ENCODE data around the gene ACTN1. TPM values are rescaled to one million over a fixed set of nuclear protein-coding genes. Genes with fewer than 3 reads are reported as not detected.

The ACTN1 gene
- polyA plus RNA-seq, 1 experiment = 641 TPM

- ChIA-PET CTCF (interaction anchor here (0.6 to 6.7 kb wide), 32 partner anchors 9 to 1004 kb away, joined by 3 to 76 read pairs (median 4); no protein-coding TSS in a partner anchor), POLR2A (interaction anchor here (1.5 kb wide), 1 partner anchor 245 kb away, joined by 4 read pairs; no protein-coding TSS in a partner anchor)
- H3K4me3 ChIP-seq (ENCODE audit: low read depth, low read length) = no peak overlapping the region
- peaks cover 9% of the 10 kb centered on the region for H3K9me3 ChIP-seq (ENCODE audit: control insufficient read depth, insufficient read depth, low read length)
- no peak overlapping the region for H3K27ac ChIP-seq (ENCODE audit: low read depth, low read length)
- peak; percentile 55 for DNase-seq (ENCODE audit: low read depth, low spot score)
- peak; percentile 82 for TF ChIP-seq CTCF (IDR thresholded peaks at IDR 0.05; ENCODE audit: low read depth, low read length)
- H3K27me3 ChIP-seq (ENCODE audit: control insufficient read depth, insufficient read depth, low read length) = no peaks in the 10 kb centered on the region
Observed at GRCh38 chr14:68862954-68863594, 116.0 kb downstream of the ACTN1 start.

GRCh38 chr14:68860771-68861170 is 118.3 kb downstream of the ACTN1 start:
- CTCF ChIA-PET = interaction anchor here (6.7 kb wide), 1 partner anchor 247 kb away, joined by 76 read pairs; no protein-coding TSS in a partner anchor
- DNase-seq (ENCODE audit: low read depth, low spot score) = no peak

GRCh38 chr14:68857516-68858070 is 121.5 kb downstream of the ACTN1 start:
- Histone ChIP-seq H3K9me3 (ENCODE audit: control insufficient read depth, insufficient read depth, low read length) (peaks cover 4% of the 10 kb centered on the region; the same call in 1 of the 2 replicates), H3K27me3 (ENCODE audit: control insufficient read depth, insufficient read depth, low read length) (no peaks in the 10 kb centered on the region), H3K4me3 (ENCODE audit: low read depth, low read length) (no peak overlapping the region), H3K27ac (ENCODE audit: low read depth, low read length) (no peak overlapping the region)
- CTCF ChIA-PET = no interaction called here
- DNase-seq (ENCODE audit: low read depth, low spot score) = no peak
- POLR2A ChIA-PET = no interaction called here
- TF ChIP-seq CTCF (IDR thresholded peaks at IDR 0.05; ENCODE audit: low read depth, low read length) = no peak

More at GRCh38 chr14:68860771-68861170, 118.3 kb downstream of the ACTN1 start:
- Histone ChIP-seq H3K4me3 (ENCODE audit: low read depth, low read length) (no peak overlapping the region), H3K27me3 (ENCODE audit: control insufficient read depth, insufficient read depth, low read length) (no peaks in the 10 kb centered on the region), H3K27ac (ENCODE audit: low read depth, low read length) (no peak overlapping the region), H3K9me3 (ENCODE audit: control insufficient read depth, insufficient read depth, low read length) (peaks cover 7% of the 10 kb centered on the region)
- TF ChIP-seq CTCF (IDR thresholded peaks at IDR 0.05; ENCODE audit: low read depth, low read length) = no peak
- POLR2A ChIA-PET = interaction anchor here (0.6 kb wide), 1 partner anchor 172 kb away, joined by 3 read pairs; no protein-coding TSS in a partner anchor

GRCh38 chr14:68856572-68856971 is 122.5 kb downstream of the ACTN1 start:
- Histone ChIP-seq H3K27me3 (ENCODE audit: control insufficient read depth, insufficient read depth, low read length) (no peaks in the 10 kb centered on the region), H3K27ac (ENCODE audit: low read depth, low read length) (no peak overlapping the region), H3K4me3 (ENCODE audit: low read depth, low read length) (no peak overlapping the region), H3K9me3 (ENCODE audit: control insufficient read depth, insufficient read depth, low read length) (peaks cover 4% of the 10 kb centered on the region; the same call in 1 of the 2 replicates)
- TF ChIP-seq CTCF (IDR thresholded peaks at IDR 0.05; ENCODE audit: low read depth, low read length) = no peak
- no peak for DNase-seq (ENCODE audit: low read depth, low spot score)
- POLR2A ChIA-PET = no interaction called here
- CTCF ChIA-PET = no interaction called here

- ChIA-PET POLR2A (no interaction called here), CTCF (interaction anchor here (0.7 to 1.3 kb wide), 2 partner anchors 9 to 239 kb away, joined by 3 to 7 read pairs; no protein-coding TSS in a partner anchor)
- Histone ChIP-seq H3K4me3 (ENCODE audit: low read depth, low read length) (no peak overlapping the region), H3K27me3 (ENCODE audit: control insufficient read depth, insufficient read depth, low read length) (no peaks in the 10 kb centered on the region), H3K9me3 (ENCODE audit: control insufficient read depth, insufficient read depth, low read length) (peaks cover 4% of the 10 kb centered on the region; the same call in 1 of the 2 replicates), H3K27ac (ENCODE audit: low read depth, low read length) (no peak overlapping the region)
- TF ChIP-seq CTCF (IDR thresholded peaks at IDR 0.05; ENCODE audit: low read depth, low read length) = no peak
- no peak for DNase-seq (ENCODE audit: low read depth, low spot score)
Observed at GRCh38 chr14:68854421-68854820, 124.7 kb downstream of the ACTN1 start.

Measured in AG04450 (cell line).